ENCODE data around the gene MYO5B. TPM values are rescaled to one million over a fixed set of nuclear protein-coding genes. Genes with fewer than 3 reads are reported as not detected.

Gene MYO5B
- total RNA-seq, 2 experiments from 2014 or later: not detected

GRCh38 chr18:49845629-49846360 is 349.2 kb downstream of the MYO5B start:
- TF ChIP-seq, protein P1, sequence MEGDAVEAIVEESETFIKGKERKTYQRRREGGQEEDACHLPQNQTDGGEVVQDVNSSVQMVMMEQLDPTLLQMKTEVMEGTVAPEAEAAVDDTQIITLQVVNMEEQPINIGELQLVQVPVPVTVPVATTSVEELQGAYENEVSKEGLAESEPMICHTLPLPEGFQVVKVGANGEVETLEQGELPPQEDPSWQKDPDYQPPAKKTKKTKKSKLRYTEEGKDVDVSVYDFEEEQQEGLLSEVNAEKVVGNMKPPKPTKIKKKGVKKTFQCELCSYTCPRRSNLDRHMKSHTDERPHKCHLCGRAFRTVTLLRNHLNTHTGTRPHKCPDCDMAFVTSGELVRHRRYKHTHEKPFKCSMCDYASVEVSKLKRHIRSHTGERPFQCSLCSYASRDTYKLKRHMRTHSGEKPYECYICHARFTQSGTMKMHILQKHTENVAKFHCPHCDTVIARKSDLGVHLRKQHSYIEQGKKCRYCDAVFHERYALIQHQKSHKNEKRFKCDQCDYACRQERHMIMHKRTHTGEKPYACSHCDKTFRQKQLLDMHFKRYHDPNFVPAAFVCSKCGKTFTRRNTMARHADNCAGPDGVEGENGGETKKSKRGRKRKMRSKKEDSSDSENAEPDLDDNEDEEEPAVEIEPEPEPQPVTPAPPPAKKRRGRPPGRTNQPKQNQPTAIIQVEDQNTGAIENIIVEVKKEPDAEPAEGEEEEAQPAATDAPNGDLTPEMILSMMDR (IDR thresholded peaks at IDR 0.05): no peak
- no peaks in the 10 kb centered on the region for H3K9me3 Mint-ChIP-seq
- Histone ChIP-seq H3K27me3 (ENCODE audit: control insufficient read depth in 1 of 2, insufficient read depth in 2 of 2, low read length in 2 of 2) (no peaks in the 10 kb centered on the region), H3K4me1 (ENCODE audit: insufficient read depth, low read length) (no peaks in the 10 kb centered on the region), H3K27ac (ENCODE audit: low read depth in 1 of 2, low read length in 2 of 2) (no peak overlapping the region), H3K36me3 (ENCODE audit: insufficient read depth, low read length) (no peaks in the 10 kb centered on the region), H3K9me3 (ENCODE audit: control insufficient read depth in 1 of 2, insufficient read depth in 1 of 2, low read length in 2 of 2) (no peaks in the 10 kb centered on the region), H3K4me3 (ENCODE audit: low read length) (no peak overlapping the region)
- no peak overlapping the region for H3K27ac Mint-ChIP-seq
- DNase-seq: no peak
- ChIA-PET CTCF (no interaction called here), POLR2A (no interaction called here)
- intact Hi-C loops (cut with DNase I, micrococcal nuclease): no loop called here
- no peaks in the 10 kb centered on the region for H3K4me1 Mint-ChIP-seq (ENCODE audit: low read depth)
- peaks cover 24% of the 10 kb centered on the region for H3K27me3 Mint-ChIP-seq
- H3K36me3 Mint-ChIP-seq (ENCODE audit: low read depth): no peaks in the 10 kb centered on the region
- ATAC-seq (ENCODE audit: poor library complexity): no peak
- H3K4me3 Mint-ChIP-seq: no peak overlapping the region

DNA sequence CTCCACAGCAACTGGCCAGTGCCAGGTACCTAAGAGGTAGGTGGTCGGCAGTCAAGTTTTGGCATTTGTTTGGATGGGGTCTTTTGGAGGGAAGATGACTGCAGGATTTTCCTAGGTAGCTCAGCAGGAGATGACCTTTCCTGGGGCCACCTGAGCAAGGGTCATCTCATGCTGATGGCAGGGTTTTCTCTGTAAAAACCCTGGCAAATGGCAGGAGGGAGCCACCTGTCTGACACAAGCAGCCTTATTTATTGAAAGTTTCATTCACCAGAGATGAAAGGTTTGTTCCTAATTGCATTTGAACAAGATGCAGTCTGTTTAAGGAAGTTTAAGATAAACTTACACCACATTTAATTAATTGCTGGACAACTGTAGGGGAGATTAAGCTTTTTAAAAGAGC is 350.0 kb downstream of the MYO5B start:
- H3K27ac ChIP-seq (ENCODE audit: low read depth in 1 of 2, low read length in 2 of 2): no peak overlapping the region
- H3K4me3 ChIP-seq (ENCODE audit: low read length): no peak overlapping the region
- TF ChIP-seq, protein P1 (IDR thresholded peaks at IDR 0.05): no peak
- no peaks in the 10 kb centered on the region for H3K4me1 Mint-ChIP-seq (ENCODE audit: low read depth)
- no peaks in the 10 kb centered on the region for H3K27me3 ChIP-seq (ENCODE audit: control insufficient read depth in 1 of 2, insufficient read depth in 2 of 2, low read length in 2 of 2)
- no peak overlapping the region for H3K27ac Mint-ChIP-seq
- no peak for ATAC-seq (ENCODE audit: poor library complexity)
- H3K27me3 Mint-ChIP-seq: peaks cover 24% of the 10 kb centered on the region
- H3K4me3 Mint-ChIP-seq: no peak overlapping the region
- no peak for DNase-seq
- H3K36me3 ChIP-seq (ENCODE audit: insufficient read depth, low read length): no peaks in the 10 kb centered on the region
- CTCF ChIA-PET: no interaction called here
- POLR2A ChIA-PET: no interaction called here
- no peaks in the 10 kb centered on the region for H3K4me1 ChIP-seq (ENCODE audit: insufficient read depth, low read length)
- no peaks in the 10 kb centered on the region for H3K9me3 ChIP-seq (ENCODE audit: control insufficient read depth in 1 of 2, insufficient read depth in 1 of 2, low read length in 2 of 2)
- intact Hi-C loops (cut with DNase I, micrococcal nuclease): loop anchor here in 1 of 2 experiments (5.0 kb wide), 1 partner anchor 48 kb away; no protein-coding TSS in a partner anchor
- no peaks in the 10 kb centered on the region for H3K36me3 Mint-ChIP-seq (ENCODE audit: low read depth)
- no peaks in the 10 kb centered on the region for H3K9me3 Mint-ChIP-seq

DNA sequence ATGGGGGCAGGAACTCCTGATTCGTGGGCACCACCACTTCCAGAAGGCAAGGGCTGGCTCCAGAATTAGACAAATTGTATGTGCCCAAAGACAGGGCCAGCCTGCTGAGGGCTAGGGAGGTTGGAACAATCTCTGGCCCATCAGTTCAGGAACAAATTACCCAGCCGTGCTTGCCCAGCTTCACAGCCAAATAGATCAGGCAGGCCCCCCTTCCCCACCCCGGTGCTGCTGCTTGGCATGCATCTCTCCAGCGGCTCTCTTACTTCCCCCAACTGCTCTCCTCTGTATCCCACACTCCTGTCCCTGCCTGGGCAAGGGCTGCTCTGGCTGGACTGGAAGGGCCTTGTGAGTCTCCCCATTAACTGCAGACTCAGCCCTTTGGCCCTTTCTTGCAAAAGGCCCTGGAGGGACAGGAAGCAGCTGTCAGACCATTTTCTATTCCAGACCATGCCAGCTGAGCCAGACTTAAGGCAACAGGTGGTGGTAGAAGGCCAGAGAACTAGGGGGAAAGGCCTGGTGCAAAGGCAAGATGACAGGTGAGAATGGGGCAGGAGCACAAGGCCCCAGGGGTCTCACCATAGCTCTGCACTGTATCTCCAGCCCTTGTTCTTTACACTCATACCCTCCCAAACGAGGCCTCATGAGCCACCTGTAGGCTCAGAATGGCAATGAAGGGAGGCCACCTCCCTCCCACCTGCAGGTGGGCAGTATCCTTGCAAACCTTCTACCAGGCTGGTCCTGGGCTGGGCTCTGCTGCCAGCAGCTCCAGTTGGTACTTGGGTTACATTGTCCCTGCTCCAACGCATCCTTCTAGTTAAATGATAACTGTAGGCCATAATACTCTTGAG is 350.9 kb downstream of the MYO5B start:
- H3K4me3 ChIP-seq (ENCODE audit: low read length): no peak overlapping the region
- Mint-ChIP-seq H3K4me1 (ENCODE audit: low read depth) (no peaks in the 10 kb centered on the region), H3K4me3 (no peak overlapping the region), H3K36me3 (ENCODE audit: low read depth) (no peaks in the 10 kb centered on the region), H3K9me3 (no peaks in the 10 kb centered on the region), H3K27me3 (peaks cover 20% of the 10 kb centered on the region), H3K27ac (no peak overlapping the region)
- no peaks in the 10 kb centered on the region for H3K27me3 ChIP-seq (ENCODE audit: control insufficient read depth in 1 of 2, insufficient read depth in 2 of 2, low read length in 2 of 2)
- no peak overlapping the region for H3K27ac ChIP-seq (ENCODE audit: low read depth in 1 of 2, low read length in 2 of 2)
- H3K4me1 ChIP-seq (ENCODE audit: insufficient read depth, low read length): no peaks in the 10 kb centered on the region
- CTCF ChIA-PET: no interaction called here
- POLR2A ChIA-PET: no interaction called here
- intact Hi-C loops (cut with DNase I, micrococcal nuclease): loop anchor here in 1 of 2 experiments (5.0 kb wide), 1 partner anchor 47 kb away; no protein-coding TSS in a partner anchor
- TF ChIP-seq, protein P1 (IDR thresholded peaks at IDR 0.05): no peak
- ATAC-seq (ENCODE audit: poor library complexity) (no peak), DNase-seq (no peak)
- no peaks in the 10 kb centered on the region for H3K36me3 ChIP-seq (ENCODE audit: insufficient read depth, low read length)
- H3K9me3 ChIP-seq (ENCODE audit: control insufficient read depth in 1 of 2, insufficient read depth in 1 of 2, low read length in 2 of 2): no peaks in the 10 kb centered on the region
